PC-9 (cell line): ENCODE data around the gene FHL3.
"Not testable (repeated sequence)": the region's sequence is repeated elsewhere in the genome, so short reads cannot be mapped to it uniquely, and the experiment has no call there.

ENCODE experiments used
- EZH2 ChIP-seq: fragments of 200-600 bp; sonication (generic); IDR thresholded peaks from 2 replicates; pipeline ENCODE4 v1.8.0; 2017; ENCODE audit warnings: antibody characterized with exemption, low read depth
- TF ChIP-seq, protein P1 (sequence below): fragments of 200-600 bp; sonication (generic); conservative IDR thresholded peaks from 2 replicates; pipeline ENCODE4 v1.6.1; 2017; ENCODE audit warnings: mixed run types, antibody characterized with exemption, mild to moderate bottlenecking, moderate library complexity

DNA sequence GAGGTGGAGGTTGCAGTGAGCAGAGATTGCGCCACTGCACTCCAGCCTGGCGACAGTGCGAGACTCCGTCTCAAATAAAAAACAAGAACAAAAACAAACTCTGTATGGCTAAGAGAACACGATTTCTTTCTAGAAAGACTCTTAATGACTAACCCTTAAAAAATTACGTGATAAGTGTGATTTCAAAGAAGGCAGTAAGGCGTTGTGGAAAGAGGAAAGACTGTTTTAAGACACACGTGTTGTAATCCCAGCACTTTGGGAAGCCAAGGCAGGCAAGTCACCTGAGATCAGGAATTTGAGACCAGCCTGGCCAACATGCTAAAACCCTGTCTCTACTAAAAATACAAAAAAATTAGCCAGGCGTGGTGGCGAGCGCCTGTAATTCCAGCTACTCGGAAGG, 41.2 kb downstream of the FHL3 start:
- TF ChIP-seq, protein P1, sequence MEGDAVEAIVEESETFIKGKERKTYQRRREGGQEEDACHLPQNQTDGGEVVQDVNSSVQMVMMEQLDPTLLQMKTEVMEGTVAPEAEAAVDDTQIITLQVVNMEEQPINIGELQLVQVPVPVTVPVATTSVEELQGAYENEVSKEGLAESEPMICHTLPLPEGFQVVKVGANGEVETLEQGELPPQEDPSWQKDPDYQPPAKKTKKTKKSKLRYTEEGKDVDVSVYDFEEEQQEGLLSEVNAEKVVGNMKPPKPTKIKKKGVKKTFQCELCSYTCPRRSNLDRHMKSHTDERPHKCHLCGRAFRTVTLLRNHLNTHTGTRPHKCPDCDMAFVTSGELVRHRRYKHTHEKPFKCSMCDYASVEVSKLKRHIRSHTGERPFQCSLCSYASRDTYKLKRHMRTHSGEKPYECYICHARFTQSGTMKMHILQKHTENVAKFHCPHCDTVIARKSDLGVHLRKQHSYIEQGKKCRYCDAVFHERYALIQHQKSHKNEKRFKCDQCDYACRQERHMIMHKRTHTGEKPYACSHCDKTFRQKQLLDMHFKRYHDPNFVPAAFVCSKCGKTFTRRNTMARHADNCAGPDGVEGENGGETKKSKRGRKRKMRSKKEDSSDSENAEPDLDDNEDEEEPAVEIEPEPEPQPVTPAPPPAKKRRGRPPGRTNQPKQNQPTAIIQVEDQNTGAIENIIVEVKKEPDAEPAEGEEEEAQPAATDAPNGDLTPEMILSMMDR: not testable (repeated sequence)
- not testable (repeated sequence) for TF ChIP-seq EZH2
